WTC11 (cell line): ENCODE results near the gene INPP4B. TPM values are rescaled to one million over a fixed set of nuclear protein-coding genes. Genes with fewer than 3 reads are reported as not detected.

Source experiments
- ATAC-seq: fragments of 200-7000 bp; cut with Tn5 transposase; 2 replicates; pipeline ENCODE4 v1.10.0; 2021; ENCODE audit warnings: mild to moderate bottlenecking, moderate library complexity
- CTCF ChIA-PET: fragments of 300-600 bp; sonication (Branson Sonifier 250); formaldehyde crosslinking; loops from one replicate; lab custom pipeline; 2021; ENCODE audit warnings: antibody characterized with exemption; lab: Charles Lee
- POLR2A ChIA-PET: fragments of 350-600 bp; sonication (Branson Sonifier 250); formaldehyde crosslinking; loops from one replicate; lab custom pipeline; 2021; ENCODE audit warnings: antibody characterized with exemption; lab: Charles Lee
- DNase-seq: peaks from one replicate; pipeline ENCODE4 v3.0.0; 2021; ENCODE audit warnings: low spot score
- H3K27ac Mint-ChIP-seq: 2 replicates; pipeline ENCODE4 v1.8.0; 2021; ENCODE audit warnings: mixed read lengths
- H3K27me3 Mint-ChIP-seq: 2 replicates; pipeline ENCODE4 v1.8.0; 2021; ENCODE audit warnings: low read depth, mild to moderate bottlenecking, moderate library complexity, mixed read lengths
- H3K36me3 Mint-ChIP-seq: 2 replicates; pipeline ENCODE4 v1.8.0; 2021; ENCODE audit warnings: mixed read lengths
- H3K4me1 Mint-ChIP-seq: 2 replicates; pipeline ENCODE4 v1.8.0; 2022; ENCODE audit warnings: mixed read lengths
- H3K4me3 Mint-ChIP-seq: 2 replicates; pipeline ENCODE4 v1.8.0; 2021; ENCODE audit warnings: mild to moderate bottlenecking, moderate library complexity, mixed read lengths
- H3K9me3 Mint-ChIP-seq: 2 replicates; pipeline ENCODE4 v1.8.0; 2021; ENCODE audit warnings: mixed read lengths
- ATF1 ChIP-seq: sonication (generic); formaldehyde crosslinking; IDR thresholded peaks from 2 replicates; pipeline ENCODE4 v1.8.1; 2023; ENCODE audit warnings: mild to moderate bottlenecking, moderate library complexity, missing genetic modification reagents
- ATF2 ChIP-seq: sonication (generic); formaldehyde crosslinking; IDR thresholded peaks from 2 replicates; pipeline ENCODE4 v1.8.1; 2022; ENCODE audit warnings: low read depth, missing genetic modification reagents, borderline replicate concordance
- ATF6 ChIP-seq: sonication (generic); formaldehyde crosslinking; IDR thresholded peaks from 2 replicates; pipeline ENCODE4 v1.8.1; 2023; ENCODE audit warnings: mild to moderate bottlenecking, missing genetic modification reagents
- ELF4 ChIP-seq: sonication (generic); formaldehyde crosslinking; IDR thresholded peaks from 2 replicates; pipeline ENCODE4 v1.8.1; 2022; ENCODE audit warnings: low read depth, mild to moderate bottlenecking, moderate library complexity, missing genetic modification reagents
- GTF2I ChIP-seq: fragments of 250-450 bp; sonication (Bioruptor Pico); conservative IDR thresholded peaks from 2 replicates; pipeline ENCODE4 v1.4.0; 2021; ENCODE audit warnings: mild to moderate bottlenecking
- IRF1 ChIP-seq: sonication (generic); formaldehyde crosslinking; IDR thresholded peaks from 2 replicates; pipeline ENCODE4 v1.8.0; 2023; ENCODE audit warnings: missing genetic modification reagents
- IRF2 ChIP-seq: sonication (generic); formaldehyde crosslinking; IDR thresholded peaks from 2 replicates; pipeline ENCODE4 v1.8.0; 2022; ENCODE audit warnings: low read depth, missing genetic modification reagents, borderline replicate concordance
- MLX ChIP-seq: sonication (generic); formaldehyde crosslinking; IDR thresholded peaks from 2 replicates; pipeline ENCODE4 v1.8.1; 2023; ENCODE audit warnings: mild to moderate bottlenecking, missing genetic modification reagents, moderate library complexity
- PRDM15 ChIP-seq: sonication (generic); formaldehyde crosslinking; IDR thresholded peaks from 2 replicates; pipeline ENCODE4 v1.8.0; 2022; ENCODE audit warnings: missing genetic modification reagents
- SP1 ChIP-seq: sonication (generic); formaldehyde crosslinking; conservative IDR thresholded peaks from 2 replicates; pipeline ENCODE4 v1.8.1; 2022; ENCODE audit warnings: missing genetic modification reagents
- TEAD1 ChIP-seq: sonication (generic); formaldehyde crosslinking; IDR thresholded peaks from 2 replicates; pipeline ENCODE4 v1.8.0; 2022; ENCODE audit warnings: mild to moderate bottlenecking, missing genetic modification reagents
- USF2 ChIP-seq: sonication (generic); formaldehyde crosslinking; IDR thresholded peaks from 2 replicates; pipeline ENCODE4 v1.8.1; 2023; ENCODE audit warnings: mild to moderate bottlenecking, missing genetic modification reagents, moderate library complexity
- ZBTB21 ChIP-seq: sonication (generic); formaldehyde crosslinking; IDR thresholded peaks from 2 replicates; pipeline ENCODE4 v1.8.1; 2023; ENCODE audit warnings: mild to moderate bottlenecking, missing genetic modification reagents, borderline replicate concordance
- ZBTB43 ChIP-seq: sonication (generic); formaldehyde crosslinking; IDR thresholded peaks from 2 replicates; pipeline ENCODE4 v1.8.1; 2023; ENCODE audit warnings: mild to moderate bottlenecking, missing genetic modification reagents
- ZMAT4 ChIP-seq: fragments of 250-450 bp; sonication (Bioruptor Pico); IDR thresholded peaks from 2 replicates; pipeline ENCODE4 v1.9.0; 2021; ENCODE audit warnings: mild to moderate bottlenecking
- ZNF138 ChIP-seq: sonication (generic); formaldehyde crosslinking; conservative IDR thresholded peaks from 2 replicates; pipeline ENCODE4 v1.8.1; 2022; ENCODE audit warnings: mild to moderate bottlenecking, moderate library complexity, missing genetic modification reagents
- ZNF263 ChIP-seq: sonication (generic); formaldehyde crosslinking; IDR thresholded peaks from 2 replicates; pipeline ENCODE4 v1.8.1; 2022; ENCODE audit warnings: low read depth, mild to moderate bottlenecking, moderate library complexity, missing genetic modification reagents
- total RNA-seq: library from RNA; stranded (reverse); gene quantifications from 3 replicates; pipeline ENCODE4 v1.2.3, GENCODE V29; 2021

INPP4B gene
- total RNA-seq, 1 experiment from 2014 or later = 0.92 TPM

- no peak overlapping the region for H3K4me3 Mint-ChIP-seq
- DNase-seq (no peak), ATAC-seq (no peak)
- POLR2A ChIA-PET = no interaction called here
- H3K36me3 Mint-ChIP-seq = no peaks in the 10 kb centered on the region
- TF ChIP-seq SP1 (CRISPR knock-in tag) (no peak), MLX (CRISPR knock-in tag) (no peak), PRDM15 (CRISPR knock-in tag) (no peak), IRF2 (CRISPR knock-in tag) (no peak)
- peaks cover 42% of the 10 kb centered on the region for H3K27me3 Mint-ChIP-seq
- H3K9me3 Mint-ChIP-seq = no peaks in the 10 kb centered on the region
- no peak overlapping the region for H3K27ac Mint-ChIP-seq
- H3K4me1 Mint-ChIP-seq = no peaks in the 10 kb centered on the region
- CTCF ChIA-PET = no interaction called here
Measured at GRCh38 chr4:142701017-142701416, 145.1 kb downstream of the INPP4B start.

GRCh38 chr4:142700531-142700930 is 145.6 kb downstream of the INPP4B start:
- no peak for TF ChIP-seq SP1 (CRISPR knock-in tag)
- TF ChIP-seq ZNF263 (CRISPR knock-in tag) = no peak
- TF ChIP-seq ATF1 = no peak
- no peak for TF ChIP-seq ATF6 (CRISPR knock-in tag)
- no peak for TF ChIP-seq GTF2I (CRISPR knock-in tag)
- TF ChIP-seq USF2 = no peak
- TF ChIP-seq ELF4 (CRISPR knock-in tag) = no peak
- no peak for TF ChIP-seq MLX (CRISPR knock-in tag)
- TF ChIP-seq ATF2 (CRISPR knock-in tag) = no peak
- TF ChIP-seq ZBTB21 (CRISPR knock-in tag) = no peak
- TF ChIP-seq ZBTB43 (CRISPR knock-in tag) = no peak
- TF ChIP-seq IRF1 = no peak
- no peak for TF ChIP-seq ZMAT4 (CRISPR knock-in tag)
- TF ChIP-seq TEAD1 = no peak
- no peak for TF ChIP-seq ZNF138 (CRISPR knock-in tag)
- no peak for DNase-seq

More at GRCh38 chr4:142700531-142700930, 145.6 kb downstream of the INPP4B start:
- H3K36me3 Mint-ChIP-seq = no peaks in the 10 kb centered on the region
- ChIA-PET POLR2A (no interaction called here), CTCF (no interaction called here)
- no peak for ATAC-seq
- H3K27ac Mint-ChIP-seq = no peak overlapping the region
- no peaks in the 10 kb centered on the region for H3K4me1 Mint-ChIP-seq
- H3K4me3 Mint-ChIP-seq = no peak overlapping the region
- H3K9me3 Mint-ChIP-seq = no peaks in the 10 kb centered on the region
- H3K27me3 Mint-ChIP-seq = peaks cover 42% of the 10 kb centered on the region
